Measurements from ENCODE around the gene PCBP4.

PCBP4 gene

DNA sequence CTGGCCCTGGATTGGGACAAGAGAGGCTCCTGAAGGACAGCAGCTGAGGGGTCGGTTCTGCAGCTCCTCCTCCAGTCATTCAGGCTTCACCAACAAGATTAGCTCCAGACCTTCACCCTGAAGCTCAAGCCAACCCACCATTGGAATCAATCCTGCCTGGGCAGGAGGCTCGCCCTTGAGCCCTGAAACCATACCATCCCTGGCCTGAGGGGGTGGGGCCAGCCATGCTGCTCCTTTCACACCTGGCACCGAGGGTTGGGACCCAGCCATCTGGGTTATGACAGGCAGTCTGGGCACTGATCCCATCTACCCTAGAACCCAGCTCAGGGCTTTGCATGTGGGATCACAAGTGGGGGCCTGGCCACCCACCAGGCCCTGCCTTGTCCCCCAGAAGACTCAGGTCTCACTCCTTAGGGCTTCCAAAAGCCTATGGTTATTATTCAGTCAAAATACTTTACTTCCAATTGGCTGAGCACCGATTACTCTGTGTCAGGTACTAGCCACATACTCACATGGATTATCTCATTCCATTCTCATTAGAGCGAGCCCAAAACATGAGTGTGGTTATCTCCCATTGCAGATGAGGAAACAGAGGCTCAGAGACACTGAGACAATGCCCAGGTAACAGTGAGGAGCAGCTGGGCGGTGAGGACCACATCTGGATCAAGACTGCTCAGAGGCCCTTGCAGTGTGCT lies 3.5 kb upstream of the PCBP4 start:
- peak; percentile 17 to 44 for DNase-seq

DNA sequence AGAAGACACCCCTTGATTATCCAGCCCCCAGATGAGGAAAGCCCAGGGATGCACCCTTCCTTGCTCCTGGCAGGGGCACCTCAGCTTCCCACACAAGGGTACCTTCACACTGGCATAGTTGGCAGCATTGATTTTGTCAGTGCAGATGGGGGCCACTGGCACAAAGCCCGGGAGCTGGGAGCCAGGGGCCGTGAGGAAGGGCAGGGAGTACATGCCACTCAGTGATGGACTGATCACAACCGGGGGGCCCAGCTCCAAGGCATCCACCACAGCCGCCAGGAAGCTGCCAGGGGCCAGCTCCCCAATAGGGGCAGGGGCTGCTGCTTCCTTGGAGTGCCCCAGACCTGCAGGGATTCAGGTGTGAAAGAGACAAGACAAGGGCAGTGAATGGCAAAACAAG lies 2.6 kb upstream of the PCBP4 start:
- no peak for DNase-seq

DNA sequence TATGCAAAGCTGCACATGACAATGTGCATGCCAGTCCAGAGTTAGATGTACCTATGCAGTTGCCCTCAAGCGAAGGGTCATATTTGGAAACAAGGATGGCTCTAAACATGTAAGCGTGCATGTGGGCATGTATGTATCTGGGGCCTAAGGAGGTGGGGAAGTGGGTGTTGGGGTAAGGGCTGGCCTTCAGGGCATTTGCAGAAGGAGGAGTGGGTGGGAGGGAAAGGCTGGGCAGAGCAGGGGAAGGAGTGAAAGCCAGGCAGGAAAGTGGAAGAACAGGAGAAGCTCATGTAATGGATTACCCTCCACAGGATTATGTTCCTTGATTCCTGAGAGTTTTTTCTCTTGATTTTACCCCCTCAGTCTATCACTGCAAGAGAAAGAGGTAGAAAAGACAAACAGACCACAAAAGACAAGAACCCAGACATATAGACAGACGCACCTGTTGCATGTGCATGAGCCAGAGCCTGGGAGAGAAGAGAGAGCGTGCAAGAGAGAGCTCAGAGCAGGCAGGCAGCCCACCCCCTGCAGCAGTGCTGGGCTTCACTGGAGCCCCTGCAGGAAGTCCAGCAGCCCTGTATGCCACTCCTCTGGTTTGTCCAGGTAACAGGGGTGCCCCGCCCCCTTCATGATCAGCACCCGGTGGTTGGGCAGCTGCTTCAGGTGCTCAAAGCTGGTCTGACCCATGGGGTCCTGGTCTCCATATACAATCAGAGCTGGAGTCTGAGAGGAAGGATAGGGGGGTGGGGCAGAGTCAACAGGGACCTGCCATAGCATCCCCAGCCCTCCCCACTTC lies 1.8 kb upstream of the PCBP4 start:
- no peak for DNase-seq

DNA sequence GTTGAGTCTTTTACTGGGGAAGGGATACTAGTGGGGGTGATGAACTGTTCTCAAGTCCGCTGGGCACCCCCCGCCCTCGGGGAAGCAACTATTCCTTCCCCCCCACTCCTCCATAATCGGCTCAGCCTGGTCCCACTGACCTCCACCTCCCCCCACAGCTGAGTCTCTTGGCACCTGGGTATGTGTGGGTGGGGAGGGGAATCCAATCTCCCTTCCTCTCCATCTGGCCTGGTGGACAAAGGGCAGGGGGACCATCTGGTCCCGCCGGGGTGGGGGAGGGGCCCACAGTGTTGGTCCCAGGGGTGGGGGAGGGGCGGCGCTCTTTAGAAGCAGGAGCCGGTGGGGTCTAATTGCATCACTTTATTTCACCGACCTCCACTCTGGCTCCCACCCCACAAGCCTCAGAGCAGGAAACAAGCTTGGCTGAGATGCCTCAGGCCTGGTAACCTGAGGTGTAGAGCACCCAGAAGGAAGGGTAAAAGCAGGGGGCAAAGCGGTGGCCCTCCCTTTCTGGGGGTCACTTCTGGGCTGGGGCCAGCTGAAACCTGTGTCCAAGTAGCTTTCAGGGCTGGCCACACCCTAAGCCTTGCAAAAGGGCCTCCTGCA lies 1.0 kb upstream of the PCBP4 start:
- DNase-seq, result peak in 1 of 2 experiments; percentile 8

- DNase-seq, result no peak
Observed at GRCh38 chr3:51966922-51967383, 301 bp downstream of the PCBP4 start.

DNA sequence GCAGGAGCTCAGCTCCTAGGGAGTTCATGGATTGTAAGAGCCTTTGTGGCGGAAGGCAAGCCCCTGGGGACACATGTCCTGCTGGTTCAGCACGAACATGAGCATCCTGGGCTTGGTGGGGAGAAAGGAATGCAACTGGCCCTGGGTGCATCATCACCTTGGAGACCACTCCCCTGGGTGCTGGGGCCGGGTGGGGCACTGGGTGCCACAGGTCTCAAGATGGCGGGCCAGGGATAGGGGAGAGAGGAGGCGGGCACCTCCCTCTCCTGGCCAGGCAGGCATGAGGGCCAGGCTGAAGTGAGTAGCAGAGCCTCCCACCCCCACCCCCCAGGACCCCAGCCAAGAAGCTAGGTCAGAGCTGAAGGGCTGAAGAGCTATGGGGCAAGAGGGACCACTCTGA lies 768 bp downstream of the PCBP4 start:
- DNase-seq, result no peak

DNA sequence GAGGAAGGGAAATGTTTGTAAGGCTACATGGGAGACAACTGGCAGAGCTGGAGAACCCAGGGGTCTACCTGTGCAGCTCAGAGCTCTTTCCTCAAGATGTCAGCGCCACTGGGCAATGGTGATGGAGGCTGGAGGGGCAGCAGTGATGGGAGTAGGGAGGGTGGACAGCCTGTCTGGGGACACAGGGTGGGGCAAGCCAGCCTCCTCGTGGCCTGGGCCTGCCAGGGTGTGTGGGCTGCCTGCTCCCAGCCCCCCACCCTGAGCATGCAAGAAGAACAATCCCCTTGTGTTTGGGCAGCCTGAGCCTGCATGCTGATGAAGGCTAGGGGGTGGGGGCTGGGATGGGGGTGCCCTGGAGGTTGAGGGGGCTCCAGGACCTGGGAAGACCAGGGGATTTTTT lies 1.2 kb downstream of the PCBP4 start:
- no peak for DNase-seq

DNA sequence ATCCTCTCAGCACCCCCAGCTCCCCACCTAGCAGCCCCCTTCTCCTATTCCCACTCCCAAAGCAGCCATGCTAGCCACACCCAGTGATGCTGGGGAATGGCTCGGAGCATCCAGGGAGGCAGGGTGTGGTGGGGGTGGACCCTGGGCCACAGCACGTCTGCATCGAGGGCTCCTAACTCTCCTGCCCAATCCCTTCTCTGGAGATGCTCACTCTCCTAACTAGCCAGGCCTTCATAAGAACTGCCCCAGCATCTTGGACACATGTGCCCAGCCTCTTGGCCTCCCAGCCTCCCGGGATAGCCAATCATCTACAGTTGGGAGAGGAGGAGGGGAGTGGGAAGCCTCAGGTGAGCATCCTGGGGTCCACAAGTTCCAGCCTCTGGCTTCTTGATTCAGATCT lies 2.7 kb downstream of the PCBP4 start:
- no peak for DNase-seq

- DNase-seq, result no peak
Observed at GRCh38 chr3:51963951-51964451, 3.3 kb downstream of the PCBP4 start.

DNA sequence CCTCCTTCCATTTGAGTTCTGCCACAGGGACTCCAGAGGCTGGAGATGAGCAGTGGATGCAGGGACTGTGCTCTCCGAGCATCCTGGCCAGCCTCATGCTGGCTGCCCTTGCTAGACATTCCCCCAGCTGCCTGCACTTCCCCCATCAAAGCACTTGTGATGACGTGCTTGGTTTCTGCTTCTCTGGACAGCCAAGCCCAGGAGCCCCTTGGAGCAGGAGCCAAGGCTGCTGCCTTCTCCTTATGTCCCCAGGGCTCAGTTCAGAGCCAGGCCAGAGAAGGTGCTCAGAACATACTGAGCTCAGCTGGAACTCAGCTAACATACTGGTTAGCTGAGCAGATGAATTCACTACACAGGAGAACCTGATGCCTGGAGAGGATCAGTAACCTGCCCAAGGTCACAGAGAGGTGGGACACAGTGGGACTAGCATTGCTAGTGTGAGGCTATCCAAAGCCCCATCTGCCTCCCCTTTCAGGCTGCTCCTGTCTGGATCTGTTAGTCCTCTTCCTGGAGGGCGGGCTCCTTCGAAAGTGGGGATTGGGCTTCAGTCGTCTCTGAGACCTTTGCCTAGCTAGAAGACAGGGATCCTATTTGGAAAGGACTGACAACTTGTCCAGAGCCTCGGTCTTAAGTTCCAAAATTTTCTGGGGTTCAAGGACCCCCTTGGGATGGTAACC lies 4.3 kb downstream of the PCBP4 start:
- DNase-seq, result no peak

GRCh38 chr3:51961602-51962569 lies 5.4 kb downstream of the PCBP4 start:
- no peak for DNase-seq

DNA sequence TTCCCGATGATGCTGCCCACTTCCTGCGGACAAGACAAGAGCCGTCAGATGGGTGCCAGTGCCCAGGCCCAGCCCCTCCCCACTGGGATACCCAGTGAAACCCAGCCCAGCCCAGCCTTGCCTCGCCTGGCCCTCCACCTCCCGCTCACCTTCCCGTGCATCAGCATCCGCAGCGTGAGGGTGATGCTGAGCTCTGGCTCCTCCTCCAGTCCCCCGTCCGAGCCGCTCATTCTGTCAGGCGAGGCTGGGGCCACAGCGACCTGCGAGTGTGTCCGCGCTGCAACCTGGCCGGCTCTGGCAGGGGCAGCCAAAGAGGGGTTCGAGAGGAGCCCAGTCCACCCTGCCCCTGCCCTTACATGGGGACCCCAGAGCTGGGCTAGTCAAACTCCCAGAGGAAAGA lies 6.2 kb downstream of the PCBP4 start:
- no peak for DNase-seq

- DNase-seq, result no peak
Observed at GRCh38 chr3:51960386-51960785, 6.9 kb downstream of the PCBP4 start.

DNA sequence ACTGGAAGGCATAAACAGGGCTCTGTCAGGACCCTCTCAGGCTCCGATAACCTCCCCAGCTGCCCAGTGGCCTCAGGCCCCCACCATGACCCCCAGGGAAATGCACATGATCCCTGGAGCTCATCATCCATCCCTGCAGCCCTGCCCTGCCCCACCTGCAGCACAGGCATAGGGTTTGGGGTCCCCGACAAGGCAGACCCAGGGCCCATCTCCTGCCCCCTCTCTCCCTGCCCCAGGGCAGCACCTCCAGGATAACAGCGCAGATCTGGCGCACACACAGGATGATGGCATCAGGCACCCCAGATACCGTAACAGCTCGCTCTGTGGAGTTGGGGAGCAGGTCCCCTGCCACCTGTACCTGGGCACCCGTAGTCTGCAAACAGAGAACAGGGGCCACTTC lies 7.6 kb downstream of the PCBP4 start:
- no peak for DNase-seq

- DNase-seq, result no peak
Observed at GRCh38 chr3:51958603-51959521, 8.4 kb downstream of the PCBP4 start.

DNA sequence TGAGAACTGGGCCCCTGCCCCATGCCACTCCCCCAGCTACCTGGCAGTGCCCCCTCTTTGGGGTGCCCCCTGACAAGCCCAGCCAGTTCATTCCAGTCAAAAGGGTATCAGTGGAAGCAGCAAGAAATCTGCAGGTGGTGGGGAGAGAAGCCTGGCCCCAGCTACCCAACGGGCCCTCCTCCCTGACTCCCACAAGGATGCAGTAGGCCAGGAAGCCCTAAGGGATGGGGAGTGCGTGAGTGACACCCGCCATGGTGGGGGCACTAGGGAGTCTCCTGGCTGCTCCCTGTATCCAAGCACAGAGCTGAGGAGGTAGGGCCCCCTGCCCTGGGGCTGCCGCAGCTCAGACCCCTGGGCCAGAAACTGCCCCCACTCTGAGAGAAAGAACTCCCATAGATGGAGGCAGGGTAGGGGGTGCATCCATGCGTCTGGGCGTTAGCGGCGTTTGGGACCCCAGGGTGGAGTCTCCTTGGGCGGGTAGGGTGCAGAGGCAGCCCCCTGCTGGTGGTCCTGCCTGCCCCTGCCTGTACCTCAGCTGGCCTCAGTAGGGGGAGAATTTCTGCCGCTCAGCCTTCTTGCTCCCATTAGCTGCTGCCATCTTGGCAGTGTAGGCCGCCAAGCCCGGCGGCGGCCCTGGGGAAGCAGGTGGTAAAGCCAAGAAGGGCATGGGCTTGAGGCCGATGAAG lies 9.6 kb downstream of the PCBP4 start:
- no peak for DNase-seq

GRCh38 chr3:51955893-51956770 lies 11.1 kb downstream of the PCBP4 start:
- DNase-seq, result peak; percentile 9 to 34

- DNase-seq, result no peak
Observed at GRCh38 chr3:51955175-51955892, 11.9 kb downstream of the PCBP4 start, which contains the start of gene GPR62. GPR62 (plus strand) TSS chr3:51955381; CDS start chr3:51955653, 272 bp downstream.
